IMR-90 (cell line): Measurements from ENCODE around the gene AZIN2. TPM values are rescaled to one million over a fixed set of nuclear protein-coding genes. Genes with fewer than 3 reads are reported as not detected.

Experiments used
- ATAC-seq: fragments of 200-7000 bp; cut with Tn5 transposase; 2 replicates; pipeline ENCODE4 v1.9.1; 2020; ENCODE audit warnings: low read depth, mild to moderate bottlenecking, moderate library complexity
- BruUV-seq: library from RNA; stranded (reverse); fragments of 400-500 nt; replicated peaks from 2 replicates; lab custom pipeline; 2021; lab: Mats Ljungman, UMichigan
- CTCF ChIA-PET: fragments of 300-600 bp; formaldehyde crosslinking; extraction: SDS; loops from one replicate; lab custom pipeline; 2021; ENCODE audit warnings: antibody characterized with exemption; lab: Yijun Ruan, JAX
- POLR2A ChIA-PET: fragments of 300-600 bp; sonication (Branson Sonifier 250); formaldehyde crosslinking; loops from one replicate; lab custom pipeline; 2022; ENCODE audit warnings: antibody characterized with exemption; ENCODE audit not compliant: unreplicated experiment; lab: Charles Lee
- DNase-seq: peaks from one replicate; pipeline ENCODE4 v3.0.0; 2013
- H2AFZ ChIP-seq: replicated peaks from 2 replicates; pipeline ENCODE3; 2013; ENCODE audit warnings: low read length, mild to moderate bottlenecking; ENCODE audit not compliant: poor library complexity
- H2AK5ac ChIP-seq: 2 replicates; pipeline ENCODE4 v1.6.1; 2013; ENCODE audit warnings: low read depth, low read length, inconsistent platforms
- H2AK9ac ChIP-seq: replicated peaks from 2 replicates; pipeline ENCODE3; 2013; ENCODE audit warnings: mild to moderate bottlenecking, low read depth, low read length, moderate library complexity; ENCODE audit not compliant: poor library complexity
- H2BK120ac ChIP-seq: 2 replicates; pipeline ENCODE4 v1.6.1; 2013; ENCODE audit warnings: low read depth, low read length, inconsistent platforms
- H2BK15ac ChIP-seq: 3 replicates; pipeline ENCODE4 v1.6.1; 2013; ENCODE audit warnings: low read depth, low read length, inconsistent platforms
- H2BK20ac ChIP-seq: 2 replicates; pipeline ENCODE4 v1.6.1; 2013; ENCODE audit warnings: low read depth, mild to moderate bottlenecking, inconsistent platforms, low read length, moderate library complexity
- H2BK5ac ChIP-seq: 2 replicates; pipeline ENCODE4 v1.6.1; 2013; ENCODE audit warnings: mild to moderate bottlenecking, low read depth, low read length, inconsistent platforms; ENCODE audit not compliant: poor library complexity, severe bottlenecking
- H3K14ac ChIP-seq: replicated peaks from 2 replicates; pipeline ENCODE4 v1.6.1; 2013; ENCODE audit warnings: low read depth, low read length, inconsistent platforms
- H3K18ac ChIP-seq: 2 replicates; pipeline ENCODE4 v1.6.1; 2013; ENCODE audit warnings: low read depth, low read length, control low read depth
- H3K23ac ChIP-seq: 2 replicates; pipeline ENCODE4 v1.6.1; 2013; ENCODE audit warnings: low read depth, low read length, inconsistent platforms
- H3K27ac ChIP-seq: 2 replicates; pipeline ENCODE4 v1.5.1; 2013; ENCODE audit warnings: mild to moderate bottlenecking, control low read depth, low read length; ENCODE audit not compliant: insufficient read depth
- H3K27me3 ChIP-seq: 2 replicates; pipeline ENCODE4 v1.6.1; 2013; ENCODE audit warnings: low read length; ENCODE audit not compliant: control insufficient read depth, insufficient read depth
- H3K36me3 ChIP-seq: 2 replicates; pipeline ENCODE4 v1.6.1; 2013; ENCODE audit warnings: low read length, mixed read lengths; ENCODE audit not compliant: control insufficient read depth, insufficient read depth
- H3K4ac ChIP-seq: 2 replicates; pipeline ENCODE4 v1.6.1; 2013; ENCODE audit warnings: low read depth, low read length, inconsistent platforms
- H3K4me1 ChIP-seq: 2 replicates; pipeline ENCODE4 v1.6.1; 2013; ENCODE audit warnings: low read length, mixed read lengths; ENCODE audit not compliant: control insufficient read depth, insufficient read depth
- H3K4me2 ChIP-seq: 2 replicates; pipeline ENCODE4 v1.6.1; 2013; ENCODE audit warnings: low read depth, mild to moderate bottlenecking, control low read depth, low read length, moderate library complexity
- H3K4me3 ChIP-seq: 2 replicates; pipeline ENCODE4 v1.5.1; 2013; ENCODE audit warnings: low read depth, mild to moderate bottlenecking, control low read depth, low read length, moderate library complexity; ENCODE audit not compliant: insufficient read depth
- H3K56ac ChIP-seq: 2 replicates; pipeline ENCODE4 v1.6.1; 2013; ENCODE audit warnings: low read length, inconsistent platforms; ENCODE audit not compliant: insufficient read depth; ENCODE audit errors: extremely low read depth
- H3K79me1 ChIP-seq, 2 experiments: 2 replicates each; pipeline ENCODE4 v1.6.1; 2013; ENCODE audit warnings: low read length in 2 of 2, inconsistent platforms in 1 of 2, low read depth in 1 of 2
- H3K9ac ChIP-seq: 2 replicates; pipeline ENCODE4 v1.6.1; 2013; ENCODE audit warnings: low read depth, low read length, control low read depth
- H3K9me1 ChIP-seq: 2 replicates; pipeline ENCODE4 v1.6.1; 2013; ENCODE audit warnings: low read length, inconsistent platforms; ENCODE audit not compliant: insufficient read depth
- H3K9me3 ChIP-seq: 2 replicates; pipeline ENCODE4 v1.6.1; 2013; ENCODE audit warnings: low read length; ENCODE audit not compliant: control insufficient read depth, insufficient read depth
- H4K20me1 ChIP-seq: 2 replicates; pipeline ENCODE4 v1.6.1; 2013; ENCODE audit warnings: low read length, inconsistent platforms; ENCODE audit not compliant: insufficient read depth
- H4K5ac ChIP-seq: 2 replicates; pipeline ENCODE4 v1.6.1; 2013; ENCODE audit warnings: mild to moderate bottlenecking, low read depth, low read length, control low read depth
- H4K8ac ChIP-seq, 2 experiments: 2 replicates each; pipeline ENCODE4 v1.6.1; 2013; ENCODE audit warnings: low read depth in 2 of 2, low read length in 2 of 2, control low read depth in 1 of 2, inconsistent platforms in 1 of 2
- H4K91ac ChIP-seq: 2 replicates; pipeline ENCODE4 v1.6.1; 2013; ENCODE audit warnings: low read depth, low read length, inconsistent platforms; ENCODE audit not compliant: insufficient read depth
- MAZ ChIP-seq: IDR thresholded peaks from 2 replicates; pipeline ENCODE4 v1.6.1; 2012; ENCODE audit warnings: low read depth, mild to moderate bottlenecking, low read length, improper control_type of control experiment, moderate library complexity, borderline replicate concordance
- SMC3 ChIP-seq: fragments of 150-350 bp; IDR thresholded peaks from 2 replicates; pipeline ENCODE4 v1.6.1; 2016; ENCODE audit warnings: low read depth, mild to moderate bottlenecking, antibody characterized with exemption, low read length, moderate library complexity
- WGBS, 2 experiments: methylation state at CpG; one replicate each; pipeline versions ENCODE4 v1.1.5 to v1.1.7; 2013; ENCODE audit warnings: missing lambda C conversion rate in 2 of 2; ENCODE audit not compliant: insufficient read length in 1 of 2; ENCODE audit errors: extremely low coverage in 2 of 2; 5-methylcytosine and 5-hydroxymethylcytosine counted together
- dilution Hi-C: fragments of 300-500 bp; cut with HindIII; formaldehyde crosslinking; loops from one replicate; pipeline ENCODE4 v1.14.3; 2018; ENCODE audit warnings: low sequenced_read_pairs; ENCODE audit not compliant: unreplicated experiment
- in situ Hi-C: fragments of 300-500 bp; cut with MboI; formaldehyde crosslinking; loops from 3 replicates; pipeline ENCODE4 v1.14.3; 2019; ENCODE audit warnings: low sequenced_read_pairs, inconsistent platforms, mixed read lengths
- intact Hi-C: fragments of 100-400 bp; cut with micrococcal nuclease; formaldehyde crosslinking; loops from 2 replicates; pipeline ENCODE4 v1.10.0; 2022
- polyA plus RNA-seq, 3 experiments: library from polyadenylated mRNA; depleted of rRNA; stranded (reverse); fragments of >200 nt; gene quantifications; 2 replicates each; pipeline ENCODE4 v1.2.3, GENCODE V29; 2012; ENCODE audit warnings: low replicate concordance in 1 of 3
- total RNA-seq: library from RNA; depleted of rRNA; stranded (reverse); fragments of >200 nt; gene quantifications from 2 replicates; pipeline ENCODE4 v1.2.3, GENCODE V29; 2012

The AZIN2 gene
- total and polyA plus RNA-seq, 2 of the 4 experiments (the other 2 are of a cell fraction) = 4.7 to 8.9 TPM

DNA sequence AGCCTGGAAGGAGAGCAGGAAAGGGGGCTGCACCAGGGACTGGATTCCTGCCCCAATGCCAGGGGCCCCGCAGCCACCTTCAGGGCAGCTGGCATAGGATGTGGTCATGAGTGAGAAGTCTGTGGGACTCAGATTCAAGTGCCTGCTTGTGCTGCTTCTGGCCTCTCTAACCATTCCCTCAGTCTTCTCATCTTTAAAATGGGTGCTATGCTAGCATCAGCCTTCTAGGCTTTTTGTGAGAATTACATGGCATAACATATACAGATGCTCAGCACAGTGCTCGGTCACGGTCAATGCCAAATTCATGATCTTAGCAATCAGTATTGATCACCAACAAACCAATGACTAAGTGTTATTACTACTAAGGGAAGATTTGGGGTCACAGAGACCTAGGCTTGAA, 77.4 kb downstream of the AZIN2 start:
- CTCF ChIA-PET = no interaction called here

More for the DNA sequence above, 77.4 kb downstream of the AZIN2 start:
- no peak overlapping the region for H3K23ac ChIP-seq
- intact Hi-C loops (no loop called here), in situ Hi-C loops (no loop called here), dilution Hi-C loops (no loop called here)
- H2AK9ac ChIP-seq = no peak overlapping the region
- no peak for TF ChIP-seq SMC3
- TF ChIP-seq MAZ = no peak
- H3K4me1 ChIP-seq = peaks cover 18% of the 10 kb centered on the region
- H3K27ac ChIP-seq = no peak overlapping the region
- H2AK5ac ChIP-seq = no peak overlapping the region
- H3K9ac ChIP-seq = no peak overlapping the region
- H2BK5ac ChIP-seq = no peak overlapping the region
- no peak overlapping the region for H4K8ac ChIP-seq
- no peak overlapping the region for H3K4me2 ChIP-seq
- no peak overlapping the region for H2AFZ ChIP-seq
- H4K20me1 ChIP-seq = no peaks in the 10 kb centered on the region
- no TSS peak for BruUV-seq
- no peak overlapping the region for H3K4me3 ChIP-seq
- POLR2A ChIA-PET = no interaction called here
- no peak overlapping the region for H3K56ac ChIP-seq
- H3K4ac ChIP-seq = no peak overlapping the region
- WGBS, 2 experiments = no CpG with 5 or more reads among the region's 3 CpGs
- H3K14ac ChIP-seq = no peak overlapping the region
- no peak overlapping the region for H3K18ac ChIP-seq
- H4K5ac ChIP-seq = no peak overlapping the region
- peaks cover 25% of the 10 kb centered on the region for H3K9me1 ChIP-seq
- H3K36me3 ChIP-seq = peaks cover 22% of the 10 kb centered on the region
- H3K9me3 ChIP-seq = no peaks in the 10 kb centered on the region
- no peak for ATAC-seq
- H3K27me3 ChIP-seq = no peaks in the 10 kb centered on the region
- DNase-seq = no peak
- H2BK15ac ChIP-seq = no peak overlapping the region
- H2BK120ac ChIP-seq = no peak overlapping the region
- no peak overlapping the region for H2BK20ac ChIP-seq
- H3K79me1 ChIP-seq = peaks cover 5 to 21% of the 10 kb centered on the region in 2 experiments; a peak in 3 of 4 replicates
- no peak overlapping the region for H4K91ac ChIP-seq
